Heart left ventricle (tissue), 13 donors: ENCODE data around the gene BACH2.

Experiments used
- POLR2A ChIP-seq, 2 donors: fragments of 450-650 bp; IDR thresholded peaks; one replicate each; pipeline ENCODE4 v1.6.1; 2017; ENCODE audit warnings: antibody characterized with exemption in 2 of 2, mild to moderate bottlenecking in 2 of 2, moderate library complexity in 2 of 2
- TF ChIP-seq, protein P1 (sequence below), 12 donors: fragments of 200-600 bp; sonication (generic) in 4 of 12; IDR thresholded peaks; one replicate each; pipeline versions ENCODE4 v1.5.0 to v1.8.0; 2018 to 2022; ENCODE audit warnings: antibody characterized with exemption in 12 of 12, mild to moderate bottlenecking in 5 of 12
- donor health status: ischemic (EF 13 %, LVEDD 7.1; RV severe dilation, severe dysfunction).
- donor health status: DM: no; HTN: yes; CAD: no.
- donor health status: DM: no; HTN: no; CAD: no.
- donor health status: ischemic (EF 25% LVEDD 6.9; RV normal size, moderate dysfunction).
- donor health status: ischemic (EF 25% LVEDD 5.7; RV mildly dilated, moderate dysfunction).
- donor health status: ischemic (EF 35%, LVEDD 5.7; RV mildly dilated, moderate dysfunction).
- donor health status: nonischemic (EF 11% LVEDD 7.7; RV severe dilation, severe dysfunction).
- donor health status: DM: yes; HTN: yes; CAD: no.
- donor health status: PGD.
- donor health status: ischemic (EF 29% LVEDD 5.4; RV normal size, mild dysfunction).
- donor health status: nonischemic (EF 23%, LVEDD 6.1; RV moderate dilation, normal function).

- TF ChIP-seq POLR2A (IDR thresholded peaks at IDR 0.05) = no peak
- TF ChIP-seq, protein P1, sequence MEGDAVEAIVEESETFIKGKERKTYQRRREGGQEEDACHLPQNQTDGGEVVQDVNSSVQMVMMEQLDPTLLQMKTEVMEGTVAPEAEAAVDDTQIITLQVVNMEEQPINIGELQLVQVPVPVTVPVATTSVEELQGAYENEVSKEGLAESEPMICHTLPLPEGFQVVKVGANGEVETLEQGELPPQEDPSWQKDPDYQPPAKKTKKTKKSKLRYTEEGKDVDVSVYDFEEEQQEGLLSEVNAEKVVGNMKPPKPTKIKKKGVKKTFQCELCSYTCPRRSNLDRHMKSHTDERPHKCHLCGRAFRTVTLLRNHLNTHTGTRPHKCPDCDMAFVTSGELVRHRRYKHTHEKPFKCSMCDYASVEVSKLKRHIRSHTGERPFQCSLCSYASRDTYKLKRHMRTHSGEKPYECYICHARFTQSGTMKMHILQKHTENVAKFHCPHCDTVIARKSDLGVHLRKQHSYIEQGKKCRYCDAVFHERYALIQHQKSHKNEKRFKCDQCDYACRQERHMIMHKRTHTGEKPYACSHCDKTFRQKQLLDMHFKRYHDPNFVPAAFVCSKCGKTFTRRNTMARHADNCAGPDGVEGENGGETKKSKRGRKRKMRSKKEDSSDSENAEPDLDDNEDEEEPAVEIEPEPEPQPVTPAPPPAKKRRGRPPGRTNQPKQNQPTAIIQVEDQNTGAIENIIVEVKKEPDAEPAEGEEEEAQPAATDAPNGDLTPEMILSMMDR (IDR thresholded peaks at IDR 0.05) = no peak
Observed at GRCh38 chr6:90146024-90146423, 150.6 kb downstream of the BACH2 start.
